Activated CD4-positive, alpha-beta T cell treated with anti-CD3 and anti-CD28 coated beads, Interleukin-2, Interleukin-6, amounts not matched to agents 100 ng/mL and 50 ng/mL, durations not matched to agents 16 hours and 8 hours (primary cell): ENCODE measurements around the gene OPN5.

Experiments used
- DNase-seq: peaks from one replicate; pipeline ENCODE4 v3.0.0-alpha.2; 2020

The OPN5 gene

GRCh38 chr6:47789553-47789952, 7.7 kb downstream of the OPN5 start:
- DNase-seq, result no peak

- no peak for DNase-seq
Observed at GRCh38 chr6:47792216-47792733, 10.4 kb downstream of the OPN5 start.

GRCh38 chr6:47794577-47795135, 12.8 kb downstream of the OPN5 start:
- no peak for DNase-seq

GRCh38 chr6:47801984-47802383, 20.2 kb downstream of the OPN5 start:
- DNase-seq, result no peak

GRCh38 chr6:47804821-47805220, 23.0 kb downstream of the OPN5 start:
- DNase-seq, result no peak

GRCh38 chr6:47809873-47810272, 28.0 kb downstream of the OPN5 start:
- no peak for DNase-seq

GRCh38 chr6:47810885-47811284, 29.1 kb downstream of the OPN5 start:
- DNase-seq, result peak; percentile 1

- DNase-seq, result no peak
Observed at GRCh38 chr6:47811443-47811842, 29.6 kb downstream of the OPN5 start.

- DNase-seq, result no peak
Observed at GRCh38 chr6:47817749-47818148, 35.9 kb downstream of the OPN5 start.

- no peak for DNase-seq
Observed at GRCh38 chr6:47819461-47819860, 37.6 kb downstream of the OPN5 start.

GRCh38 chr6:47822856-47823554, 41.2 kb downstream of the OPN5 start:
- DNase-seq, result no peak

- DNase-seq, result no peak
Observed at GRCh38 chr6:47832386-47833100, 50.7 kb downstream of the OPN5 start.

- no peak for DNase-seq
Observed at GRCh38 chr6:47834196-47834595, 52.4 kb downstream of the OPN5 start.

- peak; percentile 10 for DNase-seq
Observed at GRCh38 chr6:47836046-47836445, 54.2 kb downstream of the OPN5 start.

- peak; percentile 21 for DNase-seq
Observed at GRCh38 chr6:47836639-47837038, 54.8 kb downstream of the OPN5 start.

- DNase-seq, result no peak
Observed at GRCh38 chr6:47839645-47840044, 57.8 kb downstream of the OPN5 start.

- DNase-seq, result no peak
Observed at GRCh38 chr6:47844881-47845280, 63.0 kb downstream of the OPN5 start.

- no peak for DNase-seq
Observed at GRCh38 chr6:47846752-47847151, 64.9 kb downstream of the OPN5 start.

- DNase-seq, result no peak
Observed at GRCh38 chr6:47851091-47851490, 69.3 kb downstream of the OPN5 start.

GRCh38 chr6:47852727-47853126, 70.9 kb downstream of the OPN5 start:
- DNase-seq, result no peak

- DNase-seq, result no peak
Observed at GRCh38 chr6:47853766-47854165, 71.9 kb downstream of the OPN5 start.

GRCh38 chr6:47854971-47855370, 73.1 kb downstream of the OPN5 start:
- no peak for DNase-seq

- no peak for DNase-seq
Observed at GRCh38 chr6:47859175-47859574, 77.3 kb downstream of the OPN5 start.

- no peak for DNase-seq
Observed at GRCh38 chr6:47862731-47863130, 80.9 kb downstream of the OPN5 start.
